ENCODE measurements around the gene MYO1E. TPM values are rescaled to one million over a fixed set of nuclear protein-coding genes. Genes with fewer than 3 reads are reported as not detected.

MYO1E gene
- total RNA-seq, 1 donor from 2014 or later: 84.6 TPM

- Mint-ChIP-seq H3K27ac (ENCODE audit: unreplicated experiment) (no peak overlapping the region), H3K4me1 (ENCODE audit: unreplicated experiment) (peaks cover 5% of the 10 kb centered on the region), H3K4me3 (ENCODE audit: unreplicated experiment) (no peak overlapping the region), H3K27me3 (ENCODE audit: unreplicated experiment) (no peaks in the 10 kb centered on the region), H3K36me3 (ENCODE audit: unreplicated experiment) (no peaks in the 10 kb centered on the region), H3K9me3 (ENCODE audit: unreplicated experiment) (no peaks in the 10 kb centered on the region)
- DNase-seq (ENCODE audit: extremely low spot score, unreplicated experiment): no peak
- TF ChIP-seq CTCF (IDR thresholded peaks at IDR 0.05): no peak
Measured at GRCh38 chr15:59273234-59273633, 99.4 kb downstream of the MYO1E start.

- H3K4me3 Mint-ChIP-seq (ENCODE audit: unreplicated experiment): no peak overlapping the region
- DNase-seq (ENCODE audit: extremely low spot score, unreplicated experiment): no peak
- H3K9me3 Mint-ChIP-seq (ENCODE audit: unreplicated experiment): no peaks in the 10 kb centered on the region
- H3K36me3 Mint-ChIP-seq (ENCODE audit: unreplicated experiment): peaks cover 6% of the 10 kb centered on the region
- TF ChIP-seq CTCF (IDR thresholded peaks at IDR 0.05): no peak
- no peaks in the 10 kb centered on the region for H3K27me3 Mint-ChIP-seq (ENCODE audit: unreplicated experiment)
- peaks cover 5% of the 10 kb centered on the region for H3K4me1 Mint-ChIP-seq (ENCODE audit: unreplicated experiment)
- H3K27ac Mint-ChIP-seq (ENCODE audit: unreplicated experiment): no peak overlapping the region
Measured at GRCh38 chr15:59271595-59272201, 101.0 kb downstream of the MYO1E start.

- H3K9me3 Mint-ChIP-seq (ENCODE audit: unreplicated experiment): no peaks in the 10 kb centered on the region
- no peak for TF ChIP-seq CTCF (IDR thresholded peaks at IDR 0.05)
- no peak overlapping the region for H3K27ac Mint-ChIP-seq (ENCODE audit: unreplicated experiment)
- DNase-seq (ENCODE audit: extremely low spot score, unreplicated experiment): no peak
- peaks cover 3% of the 10 kb centered on the region for H3K4me1 Mint-ChIP-seq (ENCODE audit: unreplicated experiment)
- H3K36me3 Mint-ChIP-seq (ENCODE audit: unreplicated experiment): peaks cover 6% of the 10 kb centered on the region
- H3K27me3 Mint-ChIP-seq (ENCODE audit: unreplicated experiment): no peaks in the 10 kb centered on the region
- H3K4me3 Mint-ChIP-seq (ENCODE audit: unreplicated experiment): no peak overlapping the region
Measured at GRCh38 chr15:59268852-59269407, 103.7 kb downstream of the MYO1E start.

- H3K27ac Mint-ChIP-seq (ENCODE audit: unreplicated experiment): no peak overlapping the region
- no peaks in the 10 kb centered on the region for H3K27me3 Mint-ChIP-seq (ENCODE audit: unreplicated experiment)
- no peak for DNase-seq (ENCODE audit: extremely low spot score, unreplicated experiment)
- peaks cover 6% of the 10 kb centered on the region for H3K36me3 Mint-ChIP-seq (ENCODE audit: unreplicated experiment)
- H3K9me3 Mint-ChIP-seq (ENCODE audit: unreplicated experiment): no peaks in the 10 kb centered on the region
- H3K4me3 Mint-ChIP-seq (ENCODE audit: unreplicated experiment): no peak overlapping the region
- peaks cover 3% of the 10 kb centered on the region for H3K4me1 Mint-ChIP-seq (ENCODE audit: unreplicated experiment)
- no peak for TF ChIP-seq CTCF (IDR thresholded peaks at IDR 0.05)
Measured at GRCh38 chr15:59268168-59268851, 104.4 kb downstream of the MYO1E start.

GRCh38 chr15:59266028-59266427 is 106.6 kb downstream of the MYO1E start:
- peaks cover 6% of the 10 kb centered on the region for H3K36me3 Mint-ChIP-seq (ENCODE audit: unreplicated experiment)
- no peak overlapping the region for H3K27ac Mint-ChIP-seq (ENCODE audit: unreplicated experiment)
- no peaks in the 10 kb centered on the region for H3K9me3 Mint-ChIP-seq (ENCODE audit: unreplicated experiment)
- no peak overlapping the region for H3K4me3 Mint-ChIP-seq (ENCODE audit: unreplicated experiment)
- H3K27me3 Mint-ChIP-seq (ENCODE audit: unreplicated experiment): no peaks in the 10 kb centered on the region
- H3K4me1 Mint-ChIP-seq (ENCODE audit: unreplicated experiment): peaks cover 3% of the 10 kb centered on the region
- DNase-seq (ENCODE audit: extremely low spot score, unreplicated experiment): no peak
- TF ChIP-seq CTCF (IDR thresholded peaks at IDR 0.05): no peak
